BE2C (cell line): ENCODE results near the gene RBM4.

Source experiments
- DNase-seq: peaks from one replicate; pipeline ENCODE4 v3.0.0-alpha.2; 2020
- H3K27me3 ChIP-seq: fragments of 250-450 bp; sonication (Bioruptor Pico); 2 replicates; pipeline ENCODE4 v1.5.1; 2020; ENCODE audit warnings: mild to moderate bottlenecking
- H3K36me3 ChIP-seq: fragments of 250-450 bp; sonication (Bioruptor Pico); 2 replicates; pipeline ENCODE4 v1.5.1; 2020; ENCODE audit warnings: mild to moderate bottlenecking
- H3K4me1 ChIP-seq: fragments of 250-450 bp; sonication (Bioruptor Pico); 2 replicates; pipeline ENCODE4 v1.5.1; 2020
- H3K4me3 ChIP-seq: 2 replicates; pipeline ENCODE4 v1.5.1; 2011; ENCODE audit warnings: low read depth, low read length
- H3K9me3 ChIP-seq: fragments of 250-450 bp; sonication (Bioruptor Pico); 2 replicates; pipeline ENCODE4 v1.5.1; 2020
- CTCF ChIP-seq: IDR thresholded peaks from 2 replicates; pipeline ENCODE4 v1.5.1; 2012; ENCODE audit warnings: mild to moderate bottlenecking, low read depth, low read length

Gene RBM4

GRCh38 chr11:66676282-66676919, 37.9 kb downstream of the RBM4 start:
- H3K4me3 ChIP-seq: peak overlapping the region; percentile 7; the same call in 1 of the 2 replicates

GRCh38 chr11:66676931-66677598, 38.6 kb downstream of the RBM4 start:
- Histone ChIP-seq H3K27me3 (no peaks in the 10 kb centered on the region), H3K4me1 (no peaks in the 10 kb centered on the region), H3K9me3 (no peaks in the 10 kb centered on the region), H3K36me3 (peaks cover 18% of the 10 kb centered on the region), H3K4me3 (peak overlapping the region; percentile 59)
- DNase-seq: no peak
- no peak for TF ChIP-seq CTCF

More at GRCh38 chr11:66676282-66676919, 37.9 kb downstream of the RBM4 start:
- H3K4me1 ChIP-seq: no peaks in the 10 kb centered on the region
- no peaks in the 10 kb centered on the region for H3K9me3 ChIP-seq
- DNase-seq: no peak
- no peak for TF ChIP-seq CTCF
- H3K36me3 ChIP-seq: peaks cover 18% of the 10 kb centered on the region
- H3K27me3 ChIP-seq: no peaks in the 10 kb centered on the region

- peak within 1 kb of the TSS; percentile 59 for H3K4me3 ChIP-seq
- DNase-seq: peak; percentile 99
- peaks cover 18% of the 10 kb centered on the region for H3K36me3 ChIP-seq
- no peaks in the 10 kb centered on the region for H3K27me3 ChIP-seq
- TF ChIP-seq CTCF: no peak
- H3K4me1 ChIP-seq: no peaks in the 10 kb centered on the region
- H3K9me3 ChIP-seq: no peaks in the 10 kb centered on the region
Observed at GRCh38 chr11:66677599-66678375, 39.3 kb downstream of the RBM4 start, which contains the start of gene RBM4B. Gene RBM4B (minus strand): TSS chr11:66677887. CDS start chr11:66677079, 808 bp downstream.

GRCh38 chr11:66680966-66681645, 42.6 kb downstream of the RBM4 start:
- TF ChIP-seq CTCF: no peak
- H3K9me3 ChIP-seq: no peaks in the 10 kb centered on the region
- no peaks in the 10 kb centered on the region for H3K27me3 ChIP-seq
- H3K4me3 ChIP-seq: no peak overlapping the region
- no peak for DNase-seq
- H3K36me3 ChIP-seq: peaks cover 11% of the 10 kb centered on the region
- peaks cover 11% of the 10 kb centered on the region for H3K4me1 ChIP-seq

GRCh38 chr11:66683877-66684276, 45.4 kb downstream of the RBM4 start:
- Histone ChIP-seq H3K4me3 (no peak overlapping the region), H3K4me1 (peaks cover 11% of the 10 kb centered on the region), H3K27me3 (no peaks in the 10 kb centered on the region), H3K9me3 (no peaks in the 10 kb centered on the region), H3K36me3 (peaks cover 20% of the 10 kb centered on the region)
- TF ChIP-seq CTCF: no peak
- DNase-seq: no peak
